Measurements from ENCODE around the gene GSTK1.
A peak's percentile ranks its signal among the peaks of the same experiment; 100 is the strongest.
"Not testable (repeated sequence)": the region's sequence is repeated elsewhere in the genome, so short reads cannot be mapped to it uniquely, and the experiment has no call there.

Gene GSTK1

DNA sequence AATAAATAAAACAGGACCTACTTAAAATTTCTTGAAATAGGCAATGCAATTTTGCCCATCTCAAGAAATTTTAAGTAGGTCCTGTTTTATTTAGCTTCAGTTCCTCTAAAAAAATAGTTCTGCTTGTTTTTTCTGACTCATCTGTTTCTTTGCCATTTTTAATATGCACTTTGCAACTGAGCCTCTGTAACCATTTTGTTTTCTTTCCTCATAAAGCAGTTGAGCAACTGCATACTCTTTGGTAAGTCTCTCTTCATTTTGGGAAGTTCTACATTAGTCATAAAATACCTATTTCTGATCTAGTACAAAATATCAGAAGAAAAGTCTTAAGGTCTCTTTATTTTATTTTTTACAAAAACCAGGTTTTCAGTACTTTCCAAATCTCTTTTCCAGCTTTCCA is 23.4 kb upstream of the GSTK1 start:
- no peak for DNase-seq

DNA sequence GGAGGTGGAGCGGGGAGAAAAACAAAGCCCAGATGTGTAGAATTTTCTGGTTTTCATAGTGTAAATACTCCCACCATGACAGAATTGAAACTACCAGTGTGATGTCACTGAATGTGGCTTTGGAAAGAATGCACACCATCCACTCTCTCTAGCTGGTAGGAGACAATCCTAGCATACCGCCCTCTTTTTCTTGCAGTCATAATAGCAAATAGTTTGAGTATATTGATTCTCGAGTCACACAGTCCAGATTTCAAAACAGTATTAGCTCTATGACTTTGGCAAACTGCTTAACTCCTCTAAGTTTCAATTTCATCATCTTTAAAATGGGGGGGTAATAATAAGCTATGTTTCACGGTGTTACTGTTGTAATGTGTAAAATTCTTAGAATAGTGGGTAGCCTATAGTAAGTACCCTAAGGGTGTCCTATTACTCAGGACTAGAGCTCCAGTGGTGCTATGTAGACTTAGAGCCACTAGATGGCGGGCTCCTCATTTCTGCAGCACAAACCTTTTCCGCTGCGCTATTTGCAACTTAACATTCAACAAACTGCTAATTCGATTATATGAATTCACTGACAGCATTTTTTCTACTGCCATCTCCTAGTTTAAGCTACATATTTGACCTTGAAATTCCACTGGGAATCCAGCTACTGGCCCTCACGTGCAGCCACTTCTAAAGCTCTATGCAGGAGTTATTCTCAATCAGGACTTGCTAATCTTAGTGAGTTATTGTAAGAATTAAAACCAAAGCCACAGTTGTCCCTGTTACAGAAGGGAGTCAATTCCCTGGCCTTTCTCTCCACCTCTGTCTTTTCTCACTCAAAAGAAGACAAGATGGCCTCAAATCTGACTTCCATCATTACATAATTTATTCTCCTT is 22.7 kb upstream of the GSTK1 start:
- peak in 1 of 2 experiments; percentile 32 for DNase-seq

DNA sequence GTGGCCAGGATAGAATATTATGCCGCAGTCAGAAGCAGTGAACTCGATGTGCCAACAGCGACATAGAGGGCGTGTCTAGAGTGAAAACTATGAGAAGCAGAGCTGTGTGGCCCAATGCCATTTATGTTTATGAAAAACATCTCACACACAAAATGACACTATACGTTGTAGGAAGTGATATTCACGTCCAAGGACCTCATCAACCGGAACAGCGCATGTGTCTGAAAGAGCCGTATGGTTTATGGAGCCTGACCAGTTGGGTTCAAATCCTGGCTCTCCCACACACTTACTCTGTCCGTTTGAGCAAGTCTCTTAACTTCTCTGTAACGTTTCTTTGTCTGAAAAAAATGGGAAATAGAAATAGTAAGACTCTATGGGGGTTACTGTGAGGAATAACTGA is 20.9 kb upstream of the GSTK1 start:
- no peak for DNase-seq

DNA sequence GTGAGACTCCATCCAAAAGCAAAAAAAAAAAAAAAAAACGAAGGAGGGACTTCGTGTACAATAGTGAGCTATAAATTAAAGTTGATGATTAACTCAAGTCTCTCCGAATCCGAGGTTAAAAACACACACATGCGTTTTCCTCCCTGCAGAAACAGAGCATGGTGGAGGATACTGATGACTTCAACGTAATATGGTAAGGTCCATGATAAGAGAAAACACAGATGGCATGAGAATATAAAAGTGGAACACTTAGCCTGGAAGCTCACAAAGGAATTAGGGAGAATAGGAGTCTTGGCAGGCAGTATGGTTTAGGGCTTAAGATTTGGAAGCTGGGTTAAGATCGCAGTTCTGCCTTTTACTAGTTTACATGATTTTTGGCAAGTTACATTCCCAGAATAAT is 20.1 kb upstream of the GSTK1 start:
- no peak for DNase-seq

DNA sequence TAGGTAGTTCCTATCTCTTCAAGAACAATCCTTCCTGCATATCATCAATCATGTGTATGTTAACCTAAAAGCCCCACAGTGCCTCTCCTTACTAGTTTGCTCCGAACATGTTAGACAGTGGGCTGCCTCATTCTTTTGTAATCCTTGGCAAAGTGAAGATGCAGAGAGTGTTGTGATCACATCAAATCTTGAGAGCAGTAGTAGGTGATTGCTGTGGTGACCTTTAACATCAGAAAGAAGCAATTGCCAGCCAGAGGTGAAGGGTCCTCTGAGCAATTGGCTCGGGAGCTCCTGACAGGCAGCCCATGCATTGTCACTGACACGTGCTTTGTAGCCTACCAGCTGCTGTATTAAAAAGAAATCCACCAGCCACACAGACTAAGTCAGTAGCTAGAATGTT is 19.6 kb upstream of the GSTK1 start:
- DNase-seq: no peak

DNA sequence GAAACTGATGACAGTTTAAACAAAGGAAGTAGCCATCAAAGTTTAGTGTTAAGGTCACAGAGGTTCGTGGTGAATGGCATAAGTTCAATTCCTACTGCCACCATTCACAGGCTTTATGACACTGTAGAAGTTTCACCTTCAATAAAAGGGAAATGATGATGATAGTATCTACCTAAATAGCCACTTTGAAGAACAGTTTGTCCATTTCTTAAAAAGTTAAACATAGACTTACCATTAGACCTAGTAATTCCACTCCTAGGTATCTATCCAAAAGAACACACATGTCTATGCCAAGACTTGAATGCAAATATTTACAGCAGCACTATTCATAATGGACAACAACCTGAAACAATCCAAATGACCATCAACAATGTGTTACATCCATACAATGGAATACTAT is 18.9 kb upstream of the GSTK1 start:
- no peak for DNase-seq

DNA sequence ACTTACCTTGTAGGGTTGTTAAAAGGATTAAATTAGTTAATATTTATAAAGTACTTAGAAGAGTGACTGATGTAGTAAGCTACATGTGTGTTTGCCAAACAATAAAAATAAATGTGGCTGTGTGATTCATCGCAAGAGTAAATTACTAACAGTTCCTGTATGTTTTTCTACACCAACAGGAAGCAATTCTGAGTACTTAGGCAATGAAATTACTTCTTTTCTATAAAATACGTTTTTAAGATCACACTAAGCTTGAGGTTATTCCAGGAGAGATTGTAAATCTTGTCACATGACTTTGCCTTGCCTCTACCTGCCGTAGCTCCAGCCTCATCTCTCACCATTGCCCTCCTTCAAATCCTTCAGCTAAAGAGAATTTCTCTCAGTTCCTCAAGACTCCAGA is 18.1 kb upstream of the GSTK1 start:
- no peak for DNase-seq

DNA sequence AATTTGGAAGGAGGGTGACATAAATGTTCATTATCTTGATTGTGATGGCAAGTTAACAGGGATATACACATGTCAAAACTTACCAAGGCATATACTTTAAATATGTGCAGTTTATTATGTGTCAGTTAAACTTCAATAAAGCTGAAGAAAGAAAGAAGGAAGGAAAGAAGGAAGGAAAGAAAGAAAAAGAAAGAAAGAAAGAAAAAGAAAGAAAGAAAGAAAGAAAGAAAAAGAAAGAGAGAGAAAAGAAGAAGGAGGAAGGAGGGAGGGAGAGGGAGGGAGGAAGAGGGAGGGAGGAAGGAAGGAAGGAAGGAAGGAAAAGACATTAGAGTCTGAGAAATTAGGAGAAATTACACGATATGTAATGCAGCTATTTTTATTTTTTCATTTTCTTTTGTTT is 15.9 kb upstream of the GSTK1 start:
- no peak for DNase-seq

DNA sequence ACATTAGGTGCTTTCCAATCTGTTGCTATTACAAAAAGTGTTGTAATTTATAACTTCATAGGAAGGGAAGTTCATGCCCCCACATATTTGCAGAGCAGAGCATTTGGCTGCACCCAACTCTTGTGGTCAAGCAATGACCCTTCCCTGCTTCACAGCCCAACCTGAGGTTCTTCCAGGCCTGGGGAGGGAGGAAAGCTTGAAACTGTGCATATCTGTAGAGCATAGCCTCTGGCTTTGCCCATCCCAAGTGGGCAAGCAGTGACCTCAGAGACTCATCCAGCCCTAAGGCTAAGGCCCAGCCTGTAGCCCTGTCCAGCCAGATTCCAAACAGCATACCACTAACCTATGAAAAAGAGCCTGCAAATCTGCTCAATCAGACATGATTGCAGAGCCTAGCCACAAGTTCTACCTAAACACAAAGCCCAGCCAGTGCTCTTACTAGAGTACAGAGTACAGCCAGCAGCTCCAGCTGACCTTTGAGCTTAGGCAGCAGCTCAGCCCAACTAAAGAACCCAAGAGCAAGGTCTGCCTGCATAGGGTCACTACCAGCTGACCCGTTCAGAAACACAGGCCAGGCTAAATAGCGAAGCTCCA is 14.4 kb upstream of the GSTK1 start:
- no peak for DNase-seq

DNA sequence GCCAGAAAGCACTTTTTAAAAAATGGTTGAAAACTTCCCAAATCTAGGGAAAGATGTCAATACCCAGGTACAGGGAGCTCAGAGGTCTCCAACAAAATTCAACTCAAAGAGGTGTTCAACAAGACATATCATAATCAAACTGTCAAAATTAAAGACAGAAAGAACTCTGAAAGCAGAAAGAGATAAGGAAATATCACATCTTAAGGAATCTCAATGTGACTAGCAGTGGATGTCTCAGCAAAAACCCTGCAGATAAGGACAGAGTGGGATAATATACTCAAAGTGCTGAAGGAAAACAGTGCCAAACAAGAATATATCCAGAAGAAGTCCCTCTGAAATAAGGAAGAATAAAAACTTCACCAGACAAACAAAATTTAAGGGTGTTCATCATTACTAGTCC is 13.0 kb upstream of the GSTK1 start:
- DNase-seq: no peak

DNA sequence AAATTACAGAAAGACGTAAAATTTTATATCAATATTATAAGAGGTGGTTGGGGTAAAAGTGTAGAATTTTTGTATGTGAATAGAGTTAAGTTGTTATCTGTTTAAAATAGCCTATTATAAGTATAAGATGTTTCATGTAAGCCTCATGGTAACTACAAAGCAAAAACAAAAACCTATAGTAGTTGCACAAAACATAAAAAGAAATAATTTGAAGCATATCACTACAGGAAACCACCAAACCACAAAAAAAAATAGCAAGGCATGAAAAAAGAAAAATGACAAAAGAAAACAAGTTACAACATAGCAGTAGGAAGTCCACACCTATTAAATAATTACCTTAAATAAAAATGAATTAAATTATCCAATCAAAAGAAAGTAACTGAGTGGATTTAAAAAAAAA is 12.4 kb upstream of the GSTK1 start:
- no peak for DNase-seq

DNA sequence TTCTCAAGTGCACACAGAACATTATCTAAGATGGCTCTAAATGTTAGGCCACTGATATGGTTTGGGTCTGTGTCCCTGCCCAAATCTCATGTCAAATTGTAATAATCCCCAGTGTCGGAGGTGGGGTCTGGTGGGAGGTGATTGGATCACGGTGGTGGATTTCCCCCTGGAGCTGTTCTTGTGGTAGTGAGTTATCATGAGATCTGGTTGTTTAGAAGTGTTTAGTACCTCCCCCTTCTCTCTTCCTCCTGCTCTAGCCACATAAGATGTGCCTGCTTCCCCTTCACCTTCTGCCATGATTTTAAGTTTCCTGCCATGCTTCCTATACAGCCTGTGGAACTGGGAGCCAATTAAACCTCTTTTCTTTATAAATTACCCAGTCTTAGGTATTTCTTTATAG is 11.2 kb upstream of the GSTK1 start:
- DNase-seq: no peak

DNA sequence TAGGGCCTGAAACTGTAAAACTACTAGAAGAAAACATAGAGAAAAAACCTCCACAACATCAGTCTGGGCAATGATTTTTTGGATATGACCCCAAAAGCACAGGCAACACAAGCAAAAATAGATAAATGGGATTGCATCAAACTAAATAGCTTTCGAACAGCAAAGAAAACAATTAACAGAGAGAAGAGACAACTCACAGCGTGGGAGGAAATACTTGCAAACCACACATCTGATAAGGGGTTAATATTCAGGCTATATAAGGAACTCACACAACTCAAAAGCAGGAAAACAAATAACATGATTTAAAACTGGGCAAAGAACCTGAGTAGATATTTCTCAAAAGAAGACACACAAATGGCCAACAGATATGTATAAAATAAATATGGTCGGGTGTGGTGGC is 7.7 kb upstream of the GSTK1 start:
- DNase-seq: no peak

DNA sequence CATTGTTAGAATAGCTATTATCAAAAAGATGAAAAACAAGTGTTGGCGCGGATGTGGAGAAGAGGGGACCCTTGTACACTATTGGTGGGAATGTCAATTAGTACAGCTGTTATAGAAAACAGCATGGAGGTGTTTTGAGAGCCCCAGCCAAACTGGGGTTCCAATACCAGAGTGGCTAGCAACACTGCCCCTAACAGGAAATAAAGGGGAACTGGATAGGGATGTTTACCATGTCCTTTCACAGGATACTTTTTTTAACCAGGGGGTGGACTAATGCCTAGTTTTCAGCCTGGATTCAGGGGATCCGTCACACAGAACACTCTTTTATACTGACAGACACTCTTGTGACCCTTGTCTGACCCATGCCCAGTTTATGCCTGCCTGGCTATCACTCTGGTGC is 6.9 kb upstream of the GSTK1 start:
- DNase-seq: no peak

DNA sequence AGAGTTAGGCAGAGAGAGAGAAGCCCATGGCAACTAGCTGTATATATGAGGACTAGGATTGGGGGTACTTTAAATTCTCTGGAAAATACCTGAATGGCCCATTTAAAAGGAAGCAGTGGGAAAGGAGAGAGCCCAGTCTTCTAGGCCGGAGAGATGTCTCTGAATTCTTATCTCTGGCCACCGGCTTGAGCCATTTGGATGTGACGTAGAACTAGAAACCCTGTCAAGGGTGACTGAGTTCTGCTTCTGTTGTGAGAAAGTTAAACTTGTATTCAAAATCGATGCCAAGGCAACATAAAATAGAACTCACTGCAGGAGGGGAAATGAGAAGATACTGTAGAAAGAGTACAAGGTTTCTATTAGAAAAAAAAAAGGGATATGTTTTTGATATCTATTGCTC is 6.3 kb upstream of the GSTK1 start:
- no peak for DNase-seq

DNA sequence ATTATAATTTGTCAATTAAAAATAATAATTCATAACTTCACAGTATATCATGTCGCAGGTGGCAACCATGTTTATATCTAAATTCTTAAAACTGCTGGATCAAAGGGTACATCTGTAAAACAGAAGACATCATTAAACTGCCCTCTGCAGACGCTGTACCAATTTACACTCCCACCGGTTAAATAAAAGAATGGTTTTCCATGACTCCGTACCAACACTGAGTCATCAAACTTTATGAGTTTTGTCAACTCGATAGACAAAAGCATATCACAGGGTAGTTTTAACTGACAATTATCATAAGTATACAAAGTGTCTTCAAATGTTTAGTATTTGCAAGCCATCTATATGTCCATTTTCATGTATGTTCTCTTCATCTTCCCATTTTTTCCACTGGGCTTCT is 5.7 kb upstream of the GSTK1 start:
- DNase-seq: no peak

DNA sequence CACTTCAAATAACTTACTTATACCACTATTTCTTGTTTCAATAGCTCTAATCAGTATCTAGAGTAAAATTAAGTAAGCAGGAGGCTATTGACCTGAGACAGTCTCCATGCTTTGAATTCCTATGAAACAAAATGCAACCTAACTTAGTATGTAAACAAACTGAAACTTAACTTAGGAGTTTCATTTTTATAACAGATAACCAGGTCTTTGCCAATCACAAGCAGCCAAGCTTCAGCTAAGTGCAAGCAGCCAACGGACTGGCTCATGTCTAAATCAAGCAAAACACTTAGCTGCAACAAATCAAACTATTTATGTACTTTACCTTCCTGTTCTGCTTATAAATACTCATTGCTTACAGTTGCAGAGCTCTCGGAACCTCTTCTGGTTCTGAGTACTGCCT is 4.4 kb upstream of the GSTK1 start:
- no peak for DNase-seq

DNA sequence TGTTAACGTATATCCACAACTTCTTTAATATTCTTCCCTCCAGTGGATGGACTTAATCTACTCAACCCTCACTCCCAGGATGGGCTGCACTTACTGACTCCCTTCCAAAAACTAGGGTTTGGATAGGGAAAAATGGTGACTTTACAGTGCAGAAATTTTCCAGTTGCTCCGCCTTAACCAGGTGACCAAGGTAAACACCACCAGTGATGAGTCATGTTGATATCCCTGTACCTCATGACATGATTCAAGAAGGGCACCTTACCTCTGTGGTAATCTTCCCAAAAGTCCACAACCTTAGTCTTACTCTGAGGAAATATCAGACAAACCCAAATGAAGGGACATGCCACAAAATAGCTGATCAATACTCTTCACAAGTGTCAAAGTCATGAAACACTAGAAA is 3.5 kb upstream of the GSTK1 start:
- DNase-seq: no peak

DNA sequence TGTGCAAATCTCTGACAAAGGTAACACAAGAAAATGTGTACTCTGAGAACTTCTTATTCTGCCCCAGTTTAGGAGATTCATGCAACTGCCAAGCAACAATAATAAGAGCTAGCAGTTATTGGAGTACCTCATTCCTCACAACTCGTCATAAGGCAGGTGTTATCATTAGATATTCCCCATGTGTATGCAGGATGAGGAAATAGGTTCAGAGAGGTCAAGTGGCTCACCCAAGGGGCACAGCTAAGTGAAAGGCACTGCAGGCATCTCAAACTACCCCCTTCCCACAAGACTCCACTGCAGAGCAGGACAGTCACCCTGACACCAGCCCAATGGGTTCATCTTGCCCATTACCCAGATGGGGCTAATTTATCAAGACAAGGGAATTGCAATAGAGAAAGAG is 1.3 kb upstream of the GSTK1 start:
- DNase-seq: no peak

DNA sequence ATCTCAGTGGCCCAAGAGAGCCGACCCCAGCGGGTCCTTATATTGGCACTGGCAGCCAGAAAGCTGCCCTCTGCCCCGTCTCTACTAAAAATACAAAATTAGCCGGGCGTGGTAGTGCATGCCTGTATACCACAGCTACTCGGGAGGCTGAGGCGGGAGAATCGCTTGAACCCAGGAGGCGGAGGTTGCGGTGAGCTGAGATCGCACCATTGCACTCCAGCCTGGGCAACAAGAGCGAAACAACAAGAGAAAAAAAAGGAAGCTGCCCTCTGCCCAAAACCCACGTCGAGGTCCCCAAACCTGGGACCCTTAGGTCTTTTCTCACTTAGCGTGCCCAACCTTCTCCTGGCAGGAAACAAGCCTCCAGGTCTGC is 941 bp downstream of the GSTK1 start:
- not testable (repeated sequence) for DNase-seq

DNA sequence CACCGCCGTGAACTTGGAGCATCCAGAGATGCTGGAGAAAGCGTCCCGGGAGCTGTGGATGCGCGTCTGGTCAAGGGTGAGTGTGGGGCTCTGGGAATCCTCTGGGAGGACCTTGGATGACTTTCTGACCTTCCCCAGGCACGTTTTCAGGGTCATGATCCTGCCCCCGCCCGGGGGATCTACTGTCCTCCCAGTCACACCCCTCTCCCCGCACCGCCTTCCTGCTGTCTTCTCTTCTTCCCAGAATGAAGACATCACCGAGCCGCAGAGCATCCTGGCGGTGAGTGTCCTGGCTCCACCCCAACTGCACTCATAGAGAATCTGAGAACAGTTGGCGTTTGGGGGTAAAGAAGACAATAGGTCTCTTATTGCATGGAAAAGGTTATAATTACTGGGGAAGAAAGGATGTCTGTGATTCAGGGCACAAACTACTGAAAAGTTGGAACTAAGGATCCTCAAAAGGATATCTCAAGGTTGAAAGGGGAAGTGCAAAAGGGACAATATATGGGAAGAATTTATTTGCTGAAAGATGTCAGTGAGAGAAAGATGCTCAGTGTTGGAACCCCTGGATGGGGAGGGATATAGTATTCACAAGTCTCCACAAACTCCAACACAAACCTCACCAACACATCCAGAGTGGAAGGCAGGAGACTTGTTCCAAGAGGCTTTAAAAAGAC is 1.9 kb downstream of the GSTK1 start:
- DNase-seq: no peak

DNA sequence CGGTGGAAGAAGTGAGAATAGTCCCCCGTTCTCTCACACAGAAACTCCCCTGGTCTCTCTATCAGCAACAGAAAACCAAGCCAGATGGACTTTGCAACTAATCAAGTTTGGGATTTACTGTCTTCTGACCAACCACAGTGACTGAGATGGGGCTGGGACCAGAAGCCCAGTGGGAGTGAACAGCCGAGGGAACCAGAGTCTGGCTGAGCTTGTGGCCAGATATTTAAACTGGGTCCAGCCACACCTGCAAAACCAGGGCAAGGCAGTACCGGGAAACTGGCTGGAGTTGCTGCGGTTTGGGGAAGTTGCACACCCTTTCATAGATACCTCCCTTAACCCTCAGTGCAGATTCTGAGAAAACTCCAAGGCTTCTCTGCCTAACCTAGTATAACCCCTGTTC is 6.0 kb downstream of the GSTK1 start:
- DNase-seq: no peak

DNA sequence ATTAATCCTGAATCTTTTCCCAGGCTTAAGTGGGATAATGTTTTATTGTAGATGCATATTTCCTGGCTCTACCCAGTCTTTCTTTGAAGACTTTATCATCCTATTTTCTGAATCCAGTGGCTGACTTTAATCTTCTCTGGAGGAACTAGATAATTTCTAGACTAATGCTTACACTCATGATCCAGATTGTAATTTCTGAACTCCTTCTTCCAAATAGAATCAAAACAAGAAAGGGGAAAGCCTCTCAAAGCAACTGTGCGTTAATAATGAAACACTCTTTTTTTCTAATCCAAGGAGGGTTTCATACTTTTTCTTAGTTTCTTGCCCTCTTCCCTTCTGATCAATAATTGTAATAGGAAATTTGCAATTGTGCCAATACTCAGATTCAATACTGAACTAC is 8.0 kb downstream of the GSTK1 start:
- DNase-seq: no peak

DNA sequence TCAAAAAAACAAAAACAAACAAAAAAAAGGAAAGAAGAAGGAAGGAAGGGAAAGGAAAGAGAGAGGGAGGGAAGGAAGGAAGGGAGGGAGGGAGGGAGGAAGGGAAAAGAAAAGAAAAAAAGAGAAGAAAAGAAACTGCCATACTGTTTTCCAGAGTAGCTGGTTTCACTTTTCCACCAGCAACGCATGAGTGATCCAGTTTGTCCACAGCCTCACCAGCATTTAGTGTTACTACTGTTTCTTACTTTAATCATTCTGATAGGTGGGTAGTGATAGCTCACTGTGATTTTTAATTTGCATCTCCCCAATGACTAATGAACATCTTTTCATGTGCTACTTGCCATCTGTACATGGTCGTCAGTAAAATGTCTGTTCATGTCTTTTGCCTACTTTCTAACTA is 9.6 kb downstream of the GSTK1 start:
- no peak for DNase-seq
